Ectodermal cell (in vitro differentiated cells): ENCODE data around the gene FOXRED2.
"Not testable (repeated sequence)": the region's sequence is repeated elsewhere in the genome, so short reads cannot be mapped to it uniquely, and the experiment has no call there.

Experiments used
- H3K27ac ChIP-seq: 2 replicates; pipeline ENCODE4 v1.7.0; 2013; ENCODE audit warnings: mild to moderate bottlenecking, low read depth, low read length; ENCODE audit not compliant: insufficient read depth, poor library complexity, severe bottlenecking
- H3K27me3 ChIP-seq: 2 replicates; pipeline ENCODE4 v1.7.0; 2013; ENCODE audit warnings: mild to moderate bottlenecking, low read length; ENCODE audit not compliant: insufficient read depth, control insufficient read depth, poor library complexity, severe bottlenecking
- H3K36me3 ChIP-seq: one replicate; pipeline ENCODE4 v1.7.0; 2013; ENCODE audit warnings: low read length; ENCODE audit not compliant: control insufficient read depth, insufficient read depth
- H3K4me1 ChIP-seq: one replicate; pipeline ENCODE4 v1.7.0; 2013; ENCODE audit warnings: low read length; ENCODE audit not compliant: control insufficient read depth, insufficient read depth
- H3K4me3 ChIP-seq: 2 replicates; pipeline ENCODE4 v1.7.0; 2013; ENCODE audit warnings: low read depth, low read length, control low read depth; ENCODE audit not compliant: insufficient read depth
- H3K9me3 ChIP-seq: 2 replicates; pipeline ENCODE4 v1.7.0; 2013; ENCODE audit warnings: mild to moderate bottlenecking, low read length, moderate library complexity; ENCODE audit not compliant: control insufficient read depth
- WGBS, 2 experiments: methylation state at CpG; one replicate each; pipeline ENCODE4 v1.1.7; 2013; ENCODE audit warnings: missing lambda C conversion rate in 2 of 2; 5-methylcytosine and 5-hydroxymethylcytosine counted together

Gene FOXRED2

GRCh38 chr22:36541831-36542411 lies 35.1 kb upstream of the FOXRED2 start:
- 92 to 95% methylated on average over 9 of the region's 9 CpGs for WGBS, 2 experiments
- H3K4me1 ChIP-seq: no peaks in the 10 kb centered on the region
- no peaks in the 10 kb centered on the region for H3K27me3 ChIP-seq
- no peaks in the 10 kb centered on the region for H3K9me3 ChIP-seq
- no peak overlapping the region for H3K4me3 ChIP-seq
- H3K27ac ChIP-seq: no peak overlapping the region
- no peaks in the 10 kb centered on the region for H3K36me3 ChIP-seq

DNA sequence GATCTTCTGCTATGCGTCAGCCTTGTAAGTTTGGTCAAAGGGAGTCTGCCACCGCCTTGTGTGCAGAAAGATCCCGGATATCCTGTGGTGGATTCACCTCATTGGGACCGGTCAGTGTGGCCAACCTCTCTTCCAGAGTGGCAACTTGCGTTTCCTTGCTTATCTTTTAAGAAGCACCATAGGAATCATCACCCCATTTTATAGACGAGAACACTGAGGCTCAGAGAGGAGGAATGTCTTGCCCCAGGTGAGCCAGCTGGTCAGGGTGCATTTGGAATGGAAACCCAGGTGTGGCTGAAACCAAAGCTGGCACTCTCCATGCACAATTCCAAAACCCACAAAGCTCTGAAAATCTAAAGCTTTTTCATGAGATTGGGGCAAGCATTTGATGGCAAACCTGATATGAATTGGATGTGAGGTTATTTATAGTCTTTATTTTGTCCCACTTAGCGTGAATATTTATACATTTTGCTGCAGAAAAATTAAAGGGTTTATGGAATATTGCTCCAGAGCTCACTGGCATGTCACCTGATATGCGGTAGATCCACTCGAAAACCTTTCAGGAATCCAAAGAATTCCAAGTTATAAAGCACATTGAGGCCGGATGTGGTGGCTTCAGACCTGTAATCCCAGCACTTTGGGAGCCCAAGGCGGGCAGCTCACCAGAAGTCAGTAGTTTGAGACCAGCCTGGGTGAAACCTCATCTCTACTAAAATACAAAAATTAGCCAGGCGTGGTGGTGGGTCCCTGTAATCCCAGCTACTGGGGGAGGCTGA lies 34.2 kb upstream of the FOXRED2 start:
- H3K27ac ChIP-seq: no peak overlapping the region
- H3K27me3 ChIP-seq: no peaks in the 10 kb centered on the region
- no peak overlapping the region for H3K4me3 ChIP-seq
- 90 to 92% methylated on average over 12 of the region's 12 CpGs for WGBS, 2 experiments
- H3K9me3 ChIP-seq: no peaks in the 10 kb centered on the region
- H3K36me3 ChIP-seq: no peaks in the 10 kb centered on the region
- H3K4me1 ChIP-seq: peaks cover 3% of the 10 kb centered on the region

DNA sequence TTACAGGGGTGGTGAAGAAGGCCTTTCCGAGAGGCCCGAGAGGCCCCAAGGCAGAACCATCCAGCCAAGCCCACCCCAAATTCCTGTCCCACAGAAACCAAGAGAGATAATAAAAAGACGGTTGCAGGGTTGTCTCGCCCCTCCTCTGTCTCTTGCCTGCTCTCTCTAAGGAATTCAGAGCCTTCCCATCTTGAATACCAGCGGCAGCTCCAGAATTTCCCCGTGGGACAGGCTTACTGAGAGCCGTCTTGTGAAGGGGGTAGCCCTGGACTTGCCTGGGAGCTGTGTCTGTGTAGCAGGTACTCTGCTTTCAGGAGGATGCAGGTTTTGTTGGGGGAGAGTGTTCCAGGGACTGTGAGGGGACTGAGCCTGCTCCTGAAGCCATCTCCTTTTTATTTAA lies 31.7 kb upstream of the FOXRED2 start:
- WGBS, 2 experiments: 56 to 63% methylated on average over 7 of the region's 7 CpGs
- Histone ChIP-seq H3K4me1 (peaks cover 3% of the 10 kb centered on the region), H3K9me3 (no peaks in the 10 kb centered on the region), H3K27me3 (no peaks in the 10 kb centered on the region), H3K27ac (peak overlapping the region; percentile 44), H3K4me3 (no peak overlapping the region), H3K36me3 (no peaks in the 10 kb centered on the region)

- Histone ChIP-seq H3K27me3 (no peaks in the 10 kb centered on the region), H3K4me1 (peaks cover 3% of the 10 kb centered on the region), H3K27ac (no peak overlapping the region), H3K36me3 (no peaks in the 10 kb centered on the region), H3K9me3 (no peaks in the 10 kb centered on the region), H3K4me3 (no peak overlapping the region)
- 79 to 85% methylated on average over 7 of the region's 7 CpGs for WGBS, 2 experiments
Measured at GRCh38 chr22:36536717-36537116, 29.9 kb upstream of the FOXRED2 start.

GRCh38 chr22:36533320-36533719 lies 26.5 kb upstream of the FOXRED2 start:
- H3K27ac ChIP-seq, H3K4me3 ChIP-seq, H3K9me3 ChIP-seq, H3K4me1 ChIP-seq, H3K36me3 ChIP-seq, H3K27me3 ChIP-seq: not testable (repeated sequence)
- 88 to 90% methylated on average over 4 of the region's 4 CpGs for whole genome bisulfite sequencing, 2 experiments

DNA sequence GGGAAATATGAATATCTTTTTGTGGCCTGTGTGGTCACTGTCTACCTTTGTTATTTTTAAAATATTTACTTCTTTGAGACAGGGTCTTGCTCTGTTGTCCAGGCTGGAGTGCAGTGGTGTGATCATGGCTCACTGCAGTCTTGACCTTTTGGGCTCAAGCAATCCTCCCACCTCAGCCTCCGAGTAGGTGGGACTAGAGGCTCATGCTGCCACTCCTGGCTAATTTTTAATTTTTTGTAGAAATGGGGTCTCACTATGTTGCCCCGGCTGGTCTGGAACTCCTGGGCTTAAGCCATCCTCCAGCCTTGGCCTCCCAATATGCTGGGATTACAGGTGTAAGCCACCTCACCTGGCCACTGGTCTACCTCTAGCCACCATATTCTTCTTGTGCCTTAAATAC lies 25.6 kb upstream of the FOXRED2 start:
- WGBS, 2 experiments: 66 to 73% methylated on average over 2 of the region's 2 CpGs
- H3K9me3 ChIP-seq: no peaks in the 10 kb centered on the region
- H3K36me3 ChIP-seq: no peaks in the 10 kb centered on the region
- no peak overlapping the region for H3K27ac ChIP-seq
- H3K27me3 ChIP-seq: no peaks in the 10 kb centered on the region
- no peak overlapping the region for H3K4me3 ChIP-seq
- peaks cover 9% of the 10 kb centered on the region for H3K4me1 ChIP-seq

DNA sequence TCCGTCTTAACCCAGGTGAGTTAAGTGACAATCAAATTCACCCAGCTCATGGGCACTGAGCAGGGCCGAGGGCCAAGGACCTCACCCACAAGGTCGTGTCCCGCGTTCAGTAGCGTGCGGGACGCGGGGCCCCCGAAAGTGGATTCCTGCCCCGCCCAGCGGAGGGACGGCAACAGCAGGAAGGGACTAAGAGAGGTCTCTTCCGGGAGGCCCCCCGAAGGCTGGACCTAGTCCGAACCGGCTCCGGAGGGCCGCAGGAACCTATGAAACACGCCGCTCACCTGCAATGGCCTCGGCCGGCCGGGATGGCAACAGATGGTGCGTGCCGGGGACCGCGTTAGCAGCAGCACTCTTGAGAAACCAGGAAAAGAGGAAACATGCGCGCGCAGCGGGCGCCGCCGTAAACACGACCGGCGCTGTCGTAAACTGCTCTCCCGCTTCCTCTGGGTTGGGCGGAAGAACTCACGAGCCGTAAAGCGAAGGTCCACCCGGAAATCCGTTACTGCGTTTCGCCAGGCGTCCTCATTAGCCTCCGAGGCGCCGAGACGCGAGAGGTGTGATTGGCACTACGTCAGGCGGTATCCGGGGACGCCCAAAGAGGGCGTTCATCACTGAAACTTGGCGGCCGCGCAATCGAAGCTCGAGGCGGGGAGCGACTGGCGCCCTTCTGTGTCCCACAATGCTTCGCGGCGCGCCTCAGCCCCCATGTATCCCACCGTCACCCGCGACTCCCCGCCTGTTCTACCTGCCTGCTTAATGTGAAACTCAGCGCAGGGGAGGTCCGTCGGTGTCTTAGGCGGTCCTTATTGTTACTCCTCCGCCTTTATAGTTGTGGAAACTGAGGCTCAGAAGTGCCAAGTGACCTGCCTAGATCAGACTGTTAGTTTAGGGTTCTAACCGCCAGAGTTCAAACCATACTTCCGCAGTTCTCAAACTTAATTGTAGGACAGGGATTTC lies 22.2 kb upstream of the FOXRED2 start, which contains the start of gene EIF3D:
TSS of gene EIF3D (minus strand) at position 372 of the 957 bp plus-strand sequence. CDS start 3,045 bp downstream, outside the sequence.
- peaks cover 8% of the 10 kb centered on the region for H3K4me1 ChIP-seq
- H3K27ac ChIP-seq: peak within 1 kb of the TSS; percentile 95
- no peaks in the 10 kb centered on the region for H3K27me3 ChIP-seq
- WGBS, 2 experiments: 1% methylated on average over 82 of the region's 82 CpGs
- peak within 1 kb of the TSS; percentile 92 for H3K4me3 ChIP-seq
- H3K9me3 ChIP-seq: no peaks in the 10 kb centered on the region
- H3K36me3 ChIP-seq: peaks cover 22% of the 10 kb centered on the region

DNA sequence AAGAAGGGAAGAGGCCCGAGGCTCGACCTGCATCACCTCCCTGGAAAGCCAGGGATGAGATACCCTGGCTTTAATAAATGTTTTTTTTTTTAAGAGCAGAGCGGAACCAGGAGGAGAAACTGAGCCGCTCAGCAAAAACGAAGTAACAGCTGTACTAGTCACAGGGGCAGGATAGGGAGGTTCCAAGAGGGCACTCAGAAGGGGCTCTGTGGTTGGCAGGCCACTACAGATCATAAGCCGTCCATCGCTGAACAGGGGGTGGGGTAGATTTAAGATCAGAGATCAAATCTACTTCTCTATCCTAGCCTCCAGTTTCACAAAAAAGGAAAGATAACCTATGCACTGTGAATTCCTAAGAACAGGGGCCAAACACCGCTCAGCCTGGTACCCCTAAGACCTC lies 21.5 kb upstream of the FOXRED2 start:
- Histone ChIP-seq H3K27ac (peak overlapping the region; percentile 95), H3K36me3 (peaks cover 29% of the 10 kb centered on the region), H3K4me3 (peak overlapping the region; percentile 92), H3K27me3 (no peaks in the 10 kb centered on the region), H3K9me3 (no peaks in the 10 kb centered on the region), H3K4me1 (peaks cover 8% of the 10 kb centered on the region)
- 9 to 12% methylated on average over 8 of the region's 8 CpGs for WGBS, 2 experiments

GRCh38 chr22:36522662-36523061 lies 15.8 kb upstream of the FOXRED2 start:
- no peak overlapping the region for H3K4me3 ChIP-seq
- H3K9me3 ChIP-seq: no peaks in the 10 kb centered on the region
- WGBS, 2 experiments: 84 to 90% methylated on average over 5 to 6 of the region's 6 CpGs
- H3K36me3 ChIP-seq: peaks cover 75% of the 10 kb centered on the region
- H3K27ac ChIP-seq: no peak overlapping the region
- H3K27me3 ChIP-seq: no peaks in the 10 kb centered on the region
- H3K4me1 ChIP-seq: peaks cover 4% of the 10 kb centered on the region

GRCh38 chr22:36520423-36520822 lies 13.6 kb upstream of the FOXRED2 start:
- H3K4me1 ChIP-seq: no peaks in the 10 kb centered on the region
- H3K4me3 ChIP-seq: no peak overlapping the region
- no peaks in the 10 kb centered on the region for H3K27me3 ChIP-seq
- 96 to 97% methylated on average over 2 to 3 of the region's 3 CpGs for WGBS, 2 experiments
- H3K36me3 ChIP-seq: peaks cover 88% of the 10 kb centered on the region
- H3K9me3 ChIP-seq: no peaks in the 10 kb centered on the region
- H3K27ac ChIP-seq: no peak overlapping the region
